ENCODE measurements around the gene FAN1. TPM values are rescaled to one million over a fixed set of nuclear protein-coding genes. Genes with fewer than 3 reads are reported as not detected.

Gene FAN1
- total and polyA plus RNA-seq, 2 donors (not counting 3 experiments of a cell fraction or from before 2014, with no cell fraction given), result 4.3 to 11.7 TPM

- H3K27ac ChIP-seq (ENCODE audit: insufficient read depth, low read depth, low read length), result no peak overlapping the region
- no peak for TF ChIP-seq POLR2A (IDR thresholded peaks at IDR 0.05; ENCODE audit: low read depth, low read length)
- no peak for TF ChIP-seq JUN (IDR thresholded peaks at IDR 0.05; ENCODE audit: borderline replicate concordance, insufficient read depth, insufficient read length, low read depth)
- TF ChIP-seq FOS (IDR thresholded peaks at IDR 0.05; ENCODE audit: borderline replicate concordance, insufficient read depth, low read length), result no peak
- TF ChIP-seq MAX (IDR thresholded peaks at IDR 0.05; ENCODE audit: insufficient read depth, insufficient read length), result no peak
- TF ChIP-seq POLR2AphosphoS5 (IDR thresholded peaks at IDR 0.05; ENCODE audit: insufficient read depth, low read depth, low read length), result no peak
- TF ChIP-seq CTCF (IDR thresholded peaks at IDR 0.05; ENCODE audit: extremely low read depth in 1 of 2, insufficient read depth in 1 of 2, low read depth in 1 of 2, low read length in 2 of 2), result no peak
- TF ChIP-seq GATA2 (IDR thresholded peaks at IDR 0.05; ENCODE audit: insufficient read depth, insufficient read length, low read depth, low read length), result no peak
- H3K4me2 ChIP-seq (ENCODE audit: insufficient read depth, low read length), result no peak overlapping the region
- no TSS peak for BruUV-seq (replicated peaks)
- H3K9ac ChIP-seq (replicated peaks; ENCODE audit: extremely low read depth, insufficient read depth, low read length), result no peak overlapping the region
- peaks cover 16% of the 10 kb centered on the region for H3K4me1 ChIP-seq (ENCODE audit: control insufficient read depth, extremely low read depth, insufficient read depth, low read length)
- H4K20me1 ChIP-seq (replicated peaks; ENCODE audit: control insufficient read depth, extremely low read depth, insufficient read depth, low read length), result no peaks in the 10 kb centered on the region
- ChIA-PET CTCF (interaction anchor here (19.0 kb wide), 1 partner anchor 172 kb away, joined by 129 read pairs; no protein-coding TSS in a partner anchor), POLR2A (no interaction called here)
- H3K79me2 ChIP-seq (ENCODE audit: control insufficient read depth, insufficient read depth, low read length), result peaks cover 2% of the 10 kb centered on the region
- dilution Hi-C loops (cut with MboI; ENCODE audit: extremely low pct_ligation_motif_present, low sequenced_read_pairs), result no loop called here
- no peak for DNase-seq (ENCODE audit: low read depth, low spot score)
- H3K9me3 ChIP-seq (replicated peaks; ENCODE audit: control insufficient read depth, insufficient read depth, low read length), result no peaks in the 10 kb centered on the region
- no peak for FAIRE-seq
- peaks cover 37 to 58% of the 10 kb centered on the region in 2 experiments for H3K36me3 ChIP-seq (ENCODE audit: control insufficient read depth in 2 of 2, extremely low read depth in 1 of 2, insufficient read depth in 2 of 2, low read length in 2 of 2)
- intact Hi-C loops (cut with micrococcal nuclease), result no loop called here
- no peak overlapping the region for H3K4me3 ChIP-seq (replicated peaks in 1 of 3; ENCODE audit: insufficient read depth in 1 of 3, low read depth in 1 of 3, low read length in 3 of 3)
- no peak overlapping the region for H2AFZ ChIP-seq (ENCODE audit: low read depth, low read length)
- no peaks in the 10 kb centered on the region for H3K9me1 ChIP-seq (replicated peaks; ENCODE audit: control insufficient read depth, extremely low read depth, insufficient read depth, low read length)
- H3K27me3 ChIP-seq (ENCODE audit: control insufficient read depth in 2 of 2, insufficient read depth in 2 of 2, low read length in 2 of 2), result no peaks in the 10 kb centered on the region
Measured at GRCh38 chr15:30956216-30957124, 52.8 kb downstream of the FAN1 start.
